Heart left ventricle (tissue), 13 donors: ENCODE measurements around the gene TNFSF13B.

Experiments
- CTCF ChIP-seq, 12 donors: fragments of 200-600 bp; sonication (generic) in 4 of 12; IDR thresholded peaks; one replicate each; pipeline versions ENCODE4 v1.5.0 to v1.8.0; 2018 to 2022; ENCODE audit warnings: antibody characterized with exemption in 12 of 12, mild to moderate bottlenecking in 5 of 12
- POLR2A ChIP-seq, 2 donors: fragments of 450-650 bp; IDR thresholded peaks; one replicate each; pipeline ENCODE4 v1.6.1; 2017; ENCODE audit warnings: antibody characterized with exemption in 2 of 2, mild to moderate bottlenecking in 2 of 2, moderate library complexity in 2 of 2
- donor health status: ischemic (EF 13 %, LVEDD 7.1; RV severe dilation, severe dysfunction).
- donor health status: DM: no; HTN: yes; CAD: no.
- donor health status: DM: no; HTN: no; CAD: no.
- donor health status: ischemic (EF 25% LVEDD 6.9; RV normal size, moderate dysfunction).
- donor health status: ischemic (EF 25% LVEDD 5.7; RV mildly dilated, moderate dysfunction).
- donor health status: ischemic (EF 35%, LVEDD 5.7; RV mildly dilated, moderate dysfunction).
- donor health status: nonischemic (EF 11% LVEDD 7.7; RV severe dilation, severe dysfunction).
- donor health status: DM: yes; HTN: yes; CAD: no.
- donor health status: PGD.
- donor health status: ischemic (EF 29% LVEDD 5.4; RV normal size, mild dysfunction).
- donor health status: nonischemic (EF 23%, LVEDD 6.1; RV moderate dilation, normal function).

GRCh38 chr13:108289819-108290218 lies 20.3 kb downstream of the TNFSF13B start:
- TF ChIP-seq POLR2A (IDR thresholded peaks at IDR 0.05) (no peak), CTCF (IDR thresholded peaks at IDR 0.05) (no peak)
